ENCODE data around the gene PDE2A.

PDE2A gene

GRCh38 chr11:72589802-72590761 is 84.1 kb downstream of the PDE2A start:
- no peak for DNase-seq (ENCODE audit: low spot score)

GRCh38 chr11:72588421-72589410 is 85.5 kb downstream of the PDE2A start:
- DNase-seq (ENCODE audit: low spot score), result no peak

- DNase-seq (ENCODE audit: low spot score), result no peak
Observed at GRCh38 chr11:72587696-72588095, 86.5 kb downstream of the PDE2A start.

GRCh38 chr11:72586321-72587090 is 87.7 kb downstream of the PDE2A start:
- DNase-seq (ENCODE audit: low spot score), result no peak

GRCh38 chr11:72585762-72586311 is 88.4 kb downstream of the PDE2A start:
- peak; percentile 55 for DNase-seq (ENCODE audit: low spot score)

GRCh38 chr11:72584939-72585597 is 89.2 kb downstream of the PDE2A start:
- no peak for DNase-seq (ENCODE audit: low spot score)

- DNase-seq (ENCODE audit: low spot score), result no peak
Observed at GRCh38 chr11:72584293-72584938, 89.8 kb downstream of the PDE2A start.

- no peak for DNase-seq (ENCODE audit: low spot score)
Observed at GRCh38 chr11:72583616-72584292, 90.5 kb downstream of the PDE2A start.

- DNase-seq (ENCODE audit: low spot score), result no peak
Observed at GRCh38 chr11:72583177-72583553, 91.1 kb downstream of the PDE2A start.

- no peak for DNase-seq (ENCODE audit: low spot score)
Observed at GRCh38 chr11:72582206-72583176, 91.7 kb downstream of the PDE2A start.

GRCh38 chr11:72581067-72581466 is 93.2 kb downstream of the PDE2A start:
- DNase-seq (ENCODE audit: low spot score), result no peak

GRCh38 chr11:72580642-72580950 is 93.6 kb downstream of the PDE2A start:
- no peak for DNase-seq (ENCODE audit: low spot score)

- DNase-seq (ENCODE audit: low spot score), result no peak
Observed at GRCh38 chr11:72579816-72580641, 94.2 kb downstream of the PDE2A start.

- no peak for DNase-seq (ENCODE audit: low spot score)
Observed at GRCh38 chr11:72578991-72579815, 95.0 kb downstream of the PDE2A start.

- no peak for DNase-seq (ENCODE audit: low spot score)
Observed at GRCh38 chr11:72578566-72578965, 95.7 kb downstream of the PDE2A start.

- DNase-seq (ENCODE audit: low spot score), result no peak
Observed at GRCh38 chr11:72578051-72578450, 96.2 kb downstream of the PDE2A start.

GRCh38 chr11:72577271-72577721 is 96.9 kb downstream of the PDE2A start:
- DNase-seq (ENCODE audit: low spot score), result no peak
